CD4-positive, alpha-beta T cell treated with Interleukin-21 for 1 hour (primary cell): Measurements from ENCODE around the gene TPM4.
A peak's percentile ranks its signal among the peaks of the same experiment; 100 is the strongest.

ENCODE experiments used
- DNase-seq: peaks from one replicate; pipeline ENCODE4 v3.0.0-alpha.2; 2020

The TPM4 gene

GRCh38 chr19:16042533-16043085 is 33.7 kb upstream of the TPM4 start:
- no peak for DNase-seq

- no peak for DNase-seq
These were observed 33.0 kb upstream of the TPM4 start for GRCh38 chr19:16043156-16043757.

GRCh38 chr19:16044746-16045145 is 31.5 kb upstream of the TPM4 start:
- DNase-seq, result no peak

- DNase-seq, result no peak
These were observed 31.1 kb upstream of the TPM4 start for GRCh38 chr19:16045171-16045570.

GRCh38 chr19:16045893-16046292 is 30.4 kb upstream of the TPM4 start:
- DNase-seq, result no peak

DNA sequence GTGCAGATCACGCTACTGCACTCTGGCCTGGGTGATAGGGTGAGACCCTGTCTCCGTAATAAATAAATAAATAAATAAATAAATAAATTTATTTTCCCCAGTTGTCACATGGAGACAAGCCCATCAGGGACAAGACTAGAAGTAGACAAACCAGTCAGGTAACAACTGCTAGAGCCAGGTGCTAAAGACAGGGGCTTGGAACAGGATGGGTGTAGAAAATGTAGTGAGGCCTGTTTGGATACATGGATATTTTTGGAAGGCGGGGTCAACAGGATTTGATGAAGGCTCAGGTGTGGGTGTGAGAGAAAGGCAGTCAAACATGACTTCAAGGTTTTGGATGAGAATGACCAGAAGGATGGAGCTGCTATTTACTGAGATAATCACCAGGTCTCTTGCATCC is 27.7 kb upstream of the TPM4 start:
- no peak for DNase-seq

GRCh38 chr19:16051254-16052025 is 24.9 kb upstream of the TPM4 start:
- DNase-seq, result peak; percentile 80

DNA sequence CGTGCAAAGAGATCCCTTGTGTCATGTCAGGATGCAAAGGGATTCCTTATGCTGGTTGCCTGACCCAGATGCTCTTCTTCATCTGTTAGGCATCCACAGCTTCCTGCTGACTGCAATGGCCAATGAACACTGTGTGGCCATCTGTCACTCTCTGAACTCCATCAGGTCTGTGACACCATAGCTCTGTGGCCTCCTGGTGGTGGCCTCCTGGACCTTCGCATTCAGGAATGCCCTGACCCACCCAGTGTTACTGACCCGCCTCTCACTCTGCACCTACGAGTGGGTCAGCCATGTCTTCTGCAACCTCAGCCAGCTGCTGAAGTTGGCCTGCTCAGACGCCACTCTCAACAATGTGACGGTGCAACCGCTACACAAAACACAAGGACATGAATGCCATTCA is 23.9 kb upstream of the TPM4 start:
- no peak for DNase-seq

DNA sequence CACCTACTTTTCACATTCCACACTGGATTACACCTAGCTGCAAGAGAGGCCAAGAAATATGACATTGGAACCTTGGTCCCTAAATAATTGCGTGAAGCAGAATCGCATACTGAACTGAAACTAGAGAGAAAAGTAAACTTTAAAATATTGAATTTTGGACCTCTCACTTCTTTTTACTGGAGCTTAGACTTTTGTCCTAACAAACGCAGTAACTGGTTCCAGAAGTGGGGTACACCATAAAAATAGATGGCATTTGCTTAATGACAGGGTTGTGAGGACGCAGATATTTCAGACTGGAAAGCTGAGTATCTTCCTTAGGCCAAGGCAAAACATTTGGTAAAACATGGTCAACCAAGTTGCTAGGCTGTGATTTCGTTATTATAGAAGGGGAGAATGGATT is 19.2 kb upstream of the TPM4 start:
- no peak for DNase-seq

GRCh38 chr19:16060294-16060693 is 16.0 kb upstream of the TPM4 start:
- DNase-seq, result no peak

DNA sequence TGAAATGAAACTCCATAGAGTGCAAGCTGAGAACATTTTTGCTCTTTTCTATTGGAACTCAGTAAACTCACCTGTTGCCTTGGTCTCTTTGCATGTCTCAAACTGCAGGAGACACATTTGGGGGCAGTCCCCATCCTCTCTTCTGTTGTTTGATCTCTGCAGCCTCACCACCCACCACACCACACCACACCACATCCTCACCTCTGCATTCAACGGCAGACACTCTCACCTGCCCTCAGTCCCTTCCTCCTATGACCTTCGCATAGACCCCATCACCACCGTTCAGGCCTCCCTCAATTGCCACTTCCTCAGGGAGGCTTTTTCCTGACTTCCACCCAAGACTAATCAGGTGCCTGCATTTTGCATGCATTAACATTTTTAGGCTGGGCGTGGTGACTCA is 14.4 kb upstream of the TPM4 start:
- DNase-seq, result no peak

- peak; percentile 74 for DNase-seq
These were observed 13.5 kb upstream of the TPM4 start for GRCh38 chr19:16062789-16063188.

DNA sequence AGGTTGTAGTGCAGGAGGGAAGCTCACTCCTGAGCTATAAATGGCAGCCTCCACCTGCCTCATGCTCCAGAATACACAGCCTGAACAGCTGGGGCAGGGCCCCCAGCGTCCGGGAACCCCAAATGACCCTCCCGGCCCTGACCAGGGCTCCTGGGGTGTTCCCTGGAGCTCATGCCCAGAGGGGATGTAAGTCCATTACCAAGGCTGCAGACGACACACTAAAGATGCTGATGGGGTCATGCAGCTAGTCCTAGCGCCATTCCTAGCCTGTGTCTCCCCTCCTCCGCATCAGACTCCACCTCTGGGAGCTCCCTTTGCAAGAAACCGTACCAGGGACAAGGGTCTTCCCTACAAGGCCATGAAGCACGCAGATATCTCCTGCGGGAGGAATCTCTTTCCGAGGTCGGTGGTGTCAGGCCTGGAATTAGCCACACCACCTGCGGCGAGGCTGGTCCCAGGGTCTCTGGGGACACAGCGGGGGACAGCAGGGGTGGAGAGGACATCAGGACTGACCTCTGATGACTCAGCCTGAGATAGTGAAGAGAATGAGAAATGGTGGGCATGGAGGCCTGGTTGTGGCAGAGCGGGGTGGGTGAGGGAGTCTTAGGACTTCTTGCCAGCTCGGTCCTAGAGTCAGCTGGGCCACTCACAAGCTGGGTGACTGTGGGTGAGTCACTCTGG is 11.9 kb upstream of the TPM4 start:
- DNase-seq, result no peak

DNA sequence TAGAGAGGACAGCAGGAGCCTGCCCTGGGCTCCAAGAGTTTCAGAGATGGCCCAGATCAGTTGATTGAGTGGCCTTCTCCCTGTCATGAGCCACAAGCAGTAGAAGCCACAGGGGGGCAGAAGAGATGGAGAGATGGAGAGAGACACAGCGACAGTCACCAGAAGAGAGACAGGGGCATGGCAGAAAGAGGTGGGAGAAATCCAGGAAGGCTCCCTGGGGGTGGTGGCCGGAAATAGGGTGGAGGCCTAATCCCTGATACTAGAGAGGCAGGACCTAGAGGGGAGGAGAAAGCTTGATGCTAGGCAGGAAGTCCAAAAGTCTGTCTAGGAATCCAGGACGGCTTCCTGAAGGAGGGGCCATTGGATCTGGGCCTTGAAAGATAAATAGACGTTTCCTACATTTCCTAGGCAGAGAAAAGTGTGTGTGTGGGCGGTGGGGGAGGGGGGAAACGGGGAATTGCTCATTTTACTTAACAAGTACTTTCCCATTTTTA is 9.6 kb upstream of the TPM4 start:
- DNase-seq, result peak; percentile 78

DNA sequence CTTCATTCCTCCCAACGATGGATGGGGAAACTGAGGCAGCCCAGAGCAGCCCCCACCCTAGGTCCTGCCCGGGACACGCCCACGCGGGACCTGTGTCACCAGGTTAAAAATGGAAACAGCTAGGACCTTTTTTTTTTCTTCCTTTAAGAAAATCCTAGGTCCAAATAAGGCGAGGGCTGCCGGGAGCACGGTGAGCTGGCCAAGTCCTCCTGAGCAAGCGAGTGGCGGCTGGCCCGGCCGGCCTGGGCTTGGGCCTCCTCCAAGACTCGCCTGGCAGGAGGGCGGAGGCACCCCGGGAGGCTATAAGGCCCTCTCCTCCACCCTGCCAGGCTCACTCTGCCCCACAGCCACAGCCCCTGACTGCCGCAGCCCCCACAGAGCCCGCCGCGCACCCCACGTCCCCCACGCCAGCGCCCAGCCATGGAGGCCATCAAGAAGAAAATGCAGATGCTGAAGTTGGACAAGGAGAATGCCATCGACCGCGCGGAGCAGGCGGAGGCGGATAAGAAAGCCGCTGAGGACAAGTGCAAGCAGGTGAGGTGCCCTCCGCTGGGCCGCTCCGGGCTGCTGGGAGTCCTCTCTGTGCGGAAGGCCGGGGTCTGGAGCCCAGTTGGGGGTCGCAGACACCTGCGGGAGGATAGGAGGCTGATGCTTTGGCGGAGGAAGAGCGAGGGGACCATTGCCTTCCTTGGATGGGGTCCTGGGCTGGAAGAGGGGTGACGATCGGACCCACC is 8.9 kb upstream of the TPM4 start:
- no peak for DNase-seq

DNA sequence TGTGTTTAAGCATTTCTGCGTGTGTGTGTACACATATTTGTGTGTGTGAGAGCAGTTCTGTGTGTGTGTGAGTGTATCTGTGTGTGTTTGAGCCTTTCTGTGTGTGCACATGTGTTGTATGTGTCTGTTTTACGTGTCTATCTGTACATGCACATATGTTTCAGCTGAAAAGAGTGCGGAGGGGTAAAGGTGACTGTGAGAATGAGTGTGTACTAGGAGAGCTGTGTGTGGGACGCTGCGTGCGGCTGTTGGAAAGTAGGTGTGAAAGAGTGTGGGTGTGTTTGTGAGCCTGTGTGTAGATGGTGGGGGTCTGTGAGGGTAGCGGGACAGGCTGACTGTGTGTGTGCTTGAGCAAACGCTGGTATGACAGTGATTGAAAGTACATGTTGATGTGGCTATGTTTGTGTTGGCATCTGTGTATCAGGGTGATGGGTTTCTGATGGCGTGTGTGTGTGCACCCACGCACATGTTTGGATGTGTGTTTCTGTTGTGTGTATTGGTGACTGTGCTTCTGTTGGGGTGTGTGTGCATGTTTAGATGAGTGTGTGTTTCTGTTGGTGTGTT is 7.5 kb upstream of the TPM4 start:
- DNase-seq, result no peak

- no peak for DNase-seq
These were observed 6.4 kb upstream of the TPM4 start for GRCh38 chr19:16069813-16070365.

DNA sequence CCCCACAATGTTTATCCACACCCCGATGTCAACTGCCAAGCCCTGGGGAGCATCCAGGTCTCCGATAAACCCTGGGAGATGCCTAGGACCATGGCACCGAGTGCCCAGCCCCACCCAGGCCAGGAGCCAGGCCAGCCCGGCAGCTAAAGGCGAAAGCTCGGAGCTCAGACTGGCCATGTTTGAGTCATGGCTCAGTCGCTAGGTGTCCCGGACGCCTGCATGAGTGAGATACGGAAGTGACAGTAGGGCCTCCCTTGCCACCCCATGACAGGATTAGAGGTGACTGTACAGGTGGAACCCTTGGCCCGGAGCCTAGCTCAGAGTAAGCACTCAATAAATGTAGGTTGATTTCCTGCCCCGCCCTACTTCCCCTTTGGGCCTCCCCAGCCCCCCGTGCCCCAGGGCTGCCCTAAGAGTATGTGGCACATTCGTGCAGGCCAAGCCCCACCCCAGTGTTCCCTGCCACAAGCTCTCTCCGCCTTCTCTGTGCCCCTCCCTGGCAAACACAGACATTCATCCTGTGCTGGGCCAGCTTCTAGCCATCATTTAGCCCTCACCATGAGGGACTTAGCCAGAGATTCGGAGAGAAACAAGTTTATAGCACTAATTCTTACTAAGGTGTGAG is 5.8 kb upstream of the TPM4 start:
- DNase-seq, result peak; percentile 94

- no peak for DNase-seq
These were observed 5.1 kb upstream of the TPM4 start for GRCh38 chr19:16071072-16071691.

DNA sequence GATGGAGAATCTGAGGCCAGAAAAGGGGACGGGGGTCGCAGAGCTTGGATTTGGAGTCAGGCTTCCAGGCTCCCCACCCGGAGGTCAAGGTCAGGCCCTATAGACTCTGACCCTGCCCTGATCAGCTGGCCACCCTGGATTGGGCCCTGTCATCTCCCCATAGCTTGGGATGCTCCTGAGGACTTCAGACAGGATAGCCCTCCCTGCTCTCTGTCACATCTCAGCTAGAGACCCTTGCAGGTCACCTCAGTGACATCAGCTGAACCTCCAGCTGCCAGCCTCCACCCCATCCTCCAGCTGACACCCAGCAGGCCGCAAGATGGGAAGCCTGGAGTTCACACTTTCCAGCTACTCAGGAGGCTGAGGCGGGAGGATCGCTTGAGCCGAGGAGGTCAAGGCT is 2.8 kb upstream of the TPM4 start:
- DNase-seq, result no peak

- peak; percentile 48 for DNase-seq
These were observed 2.3 kb upstream of the TPM4 start for GRCh38 chr19:16073988-16074387.
